ENCODE data around the gene CNNM4.

GRCh38 chr2:96727431-96727830 lies 33.3 kb upstream of the CNNM4 start:
- TF ChIP-seq POLR2A (IDR thresholded peaks at IDR 0.05) (no peak), CTCF (IDR thresholded peaks at IDR 0.05) (no peak)

Measured in right lobe of liver (tissue), 4 donors.